Left renal cortex interstitium (tissue), 4 donors: ENCODE measurements around the gene PPP1R8. TPM values are rescaled to one million over a fixed set of nuclear protein-coding genes. Genes with fewer than 3 reads are reported as not detected.
"Not testable (repeated sequence)": the region's sequence is repeated elsewhere in the genome, so short reads cannot be mapped to it uniquely, and the experiment has no call there.

ENCODE experiments used
- DNase-seq, 4 donors: peaks; one replicate each; pipeline ENCODE4 v3.0.0-alpha.2; 2013; ENCODE audit warnings: low read depth in 4 of 4, low spot score in 2 of 4, missing footprints in 1 of 4
- polyA plus RNA-seq, 4 donors: library from polyadenylated mRNA; unstranded; fragments of 120-200 nt; gene quantifications; one replicate each; pipeline ENCODE4 v1.2.1, GENCODE V29; 2013; ENCODE audit not compliant: insufficient read length in 4 of 4

Gene PPP1R8
- polyA plus RNA-seq, 4 donors = 50.9 to 66.3 (median 52.8) TPM

DNA sequence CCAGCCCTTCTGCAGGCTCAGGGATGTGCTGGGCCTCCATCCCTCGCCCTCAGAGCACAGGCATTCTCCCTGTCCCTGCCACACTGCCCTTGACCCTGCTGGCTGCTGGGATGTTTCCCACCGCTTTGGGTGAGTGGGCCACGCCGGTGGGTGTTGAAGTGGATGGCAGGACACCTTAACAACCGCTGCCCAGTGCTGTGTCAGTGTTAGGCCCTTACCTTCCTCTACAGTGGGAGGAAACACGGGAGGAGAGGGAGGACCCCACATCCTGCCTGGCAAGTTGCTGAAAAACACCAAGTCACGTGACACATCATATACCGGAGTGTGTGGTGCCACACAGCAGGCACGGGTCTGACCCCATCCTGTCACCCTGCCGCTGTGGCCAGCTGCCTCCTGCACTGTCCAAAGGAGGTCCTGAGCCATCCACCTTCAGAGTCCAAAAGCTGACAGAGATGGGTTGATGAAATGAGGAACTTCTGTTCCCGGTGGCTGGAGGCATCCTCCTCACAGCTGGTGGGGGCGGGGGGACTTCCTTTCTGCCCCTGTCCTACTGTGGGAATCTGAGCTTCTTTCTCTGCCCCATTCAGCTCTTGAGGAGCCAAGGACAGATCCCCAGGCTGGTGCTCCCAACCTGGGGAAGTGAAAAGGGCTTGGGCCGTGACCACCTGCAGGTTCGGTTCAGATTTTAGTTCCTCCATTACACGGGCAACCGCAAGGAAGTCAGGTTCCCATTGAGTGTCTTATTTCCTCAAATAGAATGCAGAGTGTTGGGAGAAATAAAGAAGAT is 38.5 kb downstream of the PPP1R8 start:
- no peak for DNase-seq

GRCh38 chr1:27869719-27870085 is 39.1 kb downstream of the PPP1R8 start:
- DNase-seq = no peak

GRCh38 chr1:27871076-27871475 is 40.5 kb downstream of the PPP1R8 start:
- DNase-seq = not testable (repeated sequence)

DNA sequence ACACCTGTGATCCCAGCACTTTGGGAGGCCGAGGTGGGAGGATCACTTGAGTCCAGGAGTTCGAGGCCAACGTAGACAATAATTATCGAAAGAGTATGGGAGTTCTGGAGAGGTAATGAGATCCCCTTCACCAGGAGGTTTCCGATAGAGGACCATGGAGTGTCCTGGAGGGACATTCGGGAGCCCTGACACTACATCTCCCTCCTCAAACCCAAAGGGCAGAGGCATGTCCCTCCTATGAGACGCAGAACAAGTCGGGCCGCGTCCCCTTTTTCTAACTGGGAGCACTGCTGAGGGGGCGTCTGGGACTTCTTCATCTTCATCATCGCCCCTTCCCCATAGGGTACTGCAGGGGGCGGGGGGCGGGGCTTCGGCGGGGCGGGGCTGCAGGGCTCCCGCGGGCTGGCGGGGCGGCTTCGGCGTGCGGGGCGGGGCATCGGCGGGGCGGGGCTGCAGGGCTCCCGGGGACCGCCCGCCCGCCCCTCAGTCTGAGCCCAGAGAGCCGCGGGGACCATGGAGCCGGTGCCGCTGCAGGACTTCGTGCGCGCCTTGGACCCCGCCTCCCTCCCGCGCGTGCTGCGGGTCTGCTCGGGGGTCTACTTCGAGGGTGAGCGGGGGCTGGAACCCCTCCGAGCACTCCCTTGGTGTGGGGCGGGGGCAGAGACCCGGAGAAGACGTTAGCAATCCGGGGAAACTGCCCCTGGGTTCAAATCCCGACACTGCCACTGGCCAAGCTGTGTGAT is 41.6 kb downstream of the PPP1R8 start, which contains the start of gene THEMIS2:
Gene THEMIS2, plus strand, starts transcription at position 486 of the 743 bp plus-strand sequence. Its CDS starts 28 bp downstream, at position 514.
- no peak for DNase-seq

GRCh38 chr1:27872802-27873551 is 42.4 kb downstream of the PPP1R8 start:
- DNase-seq = no peak

GRCh38 chr1:27873671-27874384 is 43.2 kb downstream of the PPP1R8 start:
- no peak for DNase-seq

- no peak for DNase-seq
Measured at GRCh38 chr1:27876341-27877114, 45.9 kb downstream of the PPP1R8 start.

GRCh38 chr1:27877115-27877416 is 46.5 kb downstream of the PPP1R8 start:
- DNase-seq = no peak

- no peak for DNase-seq
Measured at GRCh38 chr1:27878039-27878438, 47.5 kb downstream of the PPP1R8 start.

DNA sequence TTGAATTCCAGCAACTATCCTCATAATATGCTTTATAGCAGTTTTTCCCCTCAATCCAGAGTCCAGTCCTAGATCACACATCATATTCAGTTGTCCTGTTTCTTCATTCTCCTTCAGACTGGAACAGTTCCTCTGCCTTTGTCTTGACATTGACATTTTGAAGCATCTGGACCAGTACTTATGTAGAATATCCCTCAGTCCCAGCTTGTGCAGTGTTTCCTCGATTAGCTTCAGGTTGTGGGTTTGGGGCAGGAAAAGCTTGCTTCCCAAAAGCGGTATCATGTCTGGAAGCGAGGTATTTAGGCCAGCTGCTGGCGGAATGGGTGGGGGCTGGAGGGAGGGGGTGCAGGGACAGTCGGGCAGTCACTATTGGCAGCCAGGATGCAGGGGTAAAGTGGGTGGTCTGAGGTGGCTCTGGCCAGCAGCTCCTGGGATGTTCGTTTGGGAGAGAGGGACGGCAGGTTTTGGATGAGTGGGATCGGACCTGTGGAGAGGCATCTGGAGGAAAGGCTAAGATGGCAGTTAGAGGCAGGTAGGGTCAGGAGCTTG is 48.3 kb downstream of the PPP1R8 start:
- no peak for DNase-seq

DNA sequence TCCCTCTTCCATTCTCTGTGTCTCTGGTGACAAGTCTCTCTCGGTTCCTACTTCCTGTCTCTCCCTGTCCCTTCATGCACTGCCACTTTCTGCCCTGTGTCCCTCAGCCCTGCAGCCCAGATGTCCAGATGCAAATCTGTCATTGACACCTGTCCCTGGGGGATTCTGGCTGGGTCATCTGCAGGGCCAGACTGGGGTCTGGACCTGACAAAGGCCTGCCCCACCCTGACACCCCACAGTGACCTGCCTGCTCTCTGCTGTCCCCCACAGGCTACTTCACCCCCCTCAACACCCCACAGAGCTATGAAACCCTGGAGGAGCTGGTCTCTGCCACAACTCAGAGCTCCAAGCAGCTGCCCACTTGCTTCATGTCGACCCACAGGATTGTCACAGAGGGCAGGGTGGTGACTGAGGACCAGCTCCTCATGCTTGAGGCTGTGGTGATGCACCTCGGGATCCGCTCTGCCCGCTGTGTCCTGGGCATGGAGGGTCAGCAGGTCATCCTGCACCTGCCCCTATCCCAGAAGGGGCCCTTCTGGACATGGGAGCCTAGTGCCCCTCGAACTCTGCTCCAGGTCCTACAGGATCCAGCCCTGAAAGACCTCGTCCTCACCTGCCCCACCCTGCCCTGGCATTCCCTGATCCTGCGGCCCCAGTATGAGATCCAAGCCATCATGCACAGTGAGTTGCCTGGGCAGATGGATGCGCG is 48.9 kb downstream of the PPP1R8 start:
- DNase-seq = no peak

- no peak for DNase-seq
Measured at GRCh38 chr1:27882543-27882903, 51.9 kb downstream of the PPP1R8 start.

DNA sequence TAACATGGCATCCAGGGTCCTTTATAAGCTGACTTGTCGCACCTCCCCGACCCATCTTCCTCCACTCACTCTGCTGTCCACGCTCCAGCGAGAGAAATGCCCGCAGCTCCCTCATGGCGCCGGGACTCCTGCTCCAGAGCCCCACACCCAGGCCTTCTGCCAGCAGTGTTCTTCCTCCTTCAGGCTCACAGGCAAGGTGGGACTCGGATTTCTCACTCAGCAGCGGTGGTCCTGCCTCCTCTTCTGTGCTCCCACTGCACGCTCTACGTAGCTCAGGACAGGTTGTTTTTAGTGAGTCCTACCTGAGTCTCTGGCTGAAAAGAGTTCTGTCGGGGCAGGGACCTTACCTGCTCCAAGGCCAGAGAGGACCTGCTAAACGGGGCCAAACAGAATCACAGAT is 53.0 kb downstream of the PPP1R8 start:
- DNase-seq = no peak

DNA sequence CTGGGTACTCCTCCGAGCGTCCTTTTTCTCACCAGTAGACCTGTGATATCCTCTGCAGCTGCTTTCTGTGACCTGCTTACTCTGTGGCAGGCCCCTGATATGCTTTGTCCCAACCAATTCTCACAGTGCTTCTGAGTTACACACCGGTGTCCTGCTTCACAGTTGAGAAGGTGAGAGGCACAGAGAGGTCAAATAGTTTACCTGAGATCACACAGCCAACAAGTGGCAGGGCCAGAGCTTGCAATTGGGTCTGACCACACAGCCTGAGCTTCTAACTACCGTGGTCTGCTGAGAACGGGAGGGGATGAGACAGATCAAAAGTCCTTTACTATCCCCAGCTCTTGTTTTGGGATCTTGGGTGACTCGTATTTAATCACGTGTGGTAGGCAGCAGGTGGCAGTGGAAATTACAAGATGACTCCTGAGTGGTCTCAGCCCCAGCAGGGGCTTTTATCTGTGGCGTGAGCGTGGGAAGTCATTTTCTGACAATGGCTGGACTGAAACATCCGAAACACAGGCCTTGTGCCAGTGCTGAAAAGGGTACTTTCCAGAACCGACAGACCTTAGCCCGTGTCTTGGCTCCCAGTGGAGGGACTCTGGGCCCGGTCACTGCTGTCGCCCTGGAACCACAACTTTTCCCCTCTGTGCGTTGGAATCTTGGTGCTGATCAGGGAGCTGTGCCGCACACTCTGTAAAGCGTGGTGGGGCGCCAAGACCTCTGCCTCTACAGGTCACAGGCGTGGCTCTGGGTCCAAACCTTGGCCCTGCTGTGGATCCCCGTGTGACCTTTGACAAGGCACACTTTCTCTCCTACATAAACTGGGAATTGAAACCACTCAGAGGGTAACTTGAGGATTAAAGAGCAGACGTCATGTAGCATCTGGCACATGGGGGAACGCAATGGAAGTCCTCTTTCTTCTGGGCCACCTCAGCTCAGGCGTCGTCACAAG is 53.7 kb downstream of the PPP1R8 start:
- DNase-seq = no peak

DNA sequence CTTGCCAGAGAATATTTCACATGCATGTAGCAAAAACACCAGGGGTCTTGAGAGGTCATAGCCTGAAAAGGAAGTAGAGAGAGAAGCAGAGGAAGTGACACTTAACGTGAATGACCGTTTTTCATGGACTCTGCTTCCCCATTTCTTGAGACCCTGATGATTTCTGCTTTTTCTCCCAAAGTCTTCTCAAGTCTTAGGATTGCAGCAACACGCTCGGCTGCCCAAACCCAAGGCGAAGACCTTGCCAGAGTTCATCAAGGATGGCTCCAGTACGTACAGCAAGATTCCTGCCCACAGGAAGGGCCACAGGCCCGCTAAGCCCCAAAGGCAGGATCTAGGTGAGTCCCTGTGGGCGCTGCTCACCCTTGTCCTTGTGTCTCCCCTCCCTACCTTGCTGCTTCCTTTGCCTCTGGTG is 54.5 kb downstream of the PPP1R8 start:
- DNase-seq = no peak

- DNase-seq = no peak
Measured at GRCh38 chr1:27885621-27886352, 55.2 kb downstream of the PPP1R8 start.

GRCh38 chr1:27886353-27886679 is 55.7 kb downstream of the PPP1R8 start:
- DNase-seq = no peak

GRCh38 chr1:27886744-27887143 is 56.2 kb downstream of the PPP1R8 start:
- no peak for DNase-seq
